Non-pigmented ciliary epithelial cell (primary cell): ENCODE measurements around the gene CNOT3.
A peak's percentile ranks its signal among the peaks of the same experiment; 100 is the strongest.
"Not testable (repeated sequence)": the region's sequence is repeated elsewhere in the genome, so short reads cannot be mapped to it uniquely, and the experiment has no call there.

ENCODE experiments used
- DNase-seq: peaks from one replicate; pipeline ENCODE4 v3.0.0-alpha.2; 2010; ENCODE audit warnings: low read depth

The CNOT3 gene

DNA sequence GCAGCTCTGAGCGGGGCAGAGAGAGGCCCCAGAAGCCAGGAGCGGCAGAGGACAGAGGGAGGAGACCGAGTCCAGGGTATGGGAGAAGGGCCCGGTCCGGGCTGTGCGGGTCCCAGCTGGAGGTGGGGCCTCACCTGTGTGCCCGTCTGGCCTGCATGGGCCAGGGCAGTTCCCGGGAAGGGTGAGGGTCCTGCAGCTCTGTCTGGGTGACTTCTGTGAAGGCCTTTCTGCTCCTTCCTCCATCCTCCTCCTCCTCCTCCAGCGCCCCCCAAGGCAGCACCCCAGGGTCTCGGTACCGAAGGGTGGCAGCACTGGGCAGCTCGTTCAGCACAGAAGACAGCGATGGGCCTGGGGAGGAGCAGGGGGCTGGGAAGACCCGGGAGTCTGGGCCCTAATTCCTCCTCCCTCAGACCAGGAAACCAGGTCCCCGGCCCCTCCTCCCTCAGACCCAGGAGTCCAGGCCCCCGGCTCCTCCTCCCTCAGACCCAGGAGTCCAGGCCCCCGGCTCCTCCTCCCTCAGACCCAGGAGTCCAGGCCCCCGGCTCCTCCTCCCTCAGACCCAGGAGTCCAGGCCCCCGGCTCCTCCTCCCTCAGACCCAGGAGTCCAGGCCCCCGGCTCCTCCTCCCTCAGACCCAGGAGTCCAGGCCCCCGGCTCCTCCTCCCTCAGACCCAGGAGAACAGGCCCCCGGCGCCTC is 34.3 kb downstream of the CNOT3 start:
- not testable (repeated sequence) for DNase-seq

DNA sequence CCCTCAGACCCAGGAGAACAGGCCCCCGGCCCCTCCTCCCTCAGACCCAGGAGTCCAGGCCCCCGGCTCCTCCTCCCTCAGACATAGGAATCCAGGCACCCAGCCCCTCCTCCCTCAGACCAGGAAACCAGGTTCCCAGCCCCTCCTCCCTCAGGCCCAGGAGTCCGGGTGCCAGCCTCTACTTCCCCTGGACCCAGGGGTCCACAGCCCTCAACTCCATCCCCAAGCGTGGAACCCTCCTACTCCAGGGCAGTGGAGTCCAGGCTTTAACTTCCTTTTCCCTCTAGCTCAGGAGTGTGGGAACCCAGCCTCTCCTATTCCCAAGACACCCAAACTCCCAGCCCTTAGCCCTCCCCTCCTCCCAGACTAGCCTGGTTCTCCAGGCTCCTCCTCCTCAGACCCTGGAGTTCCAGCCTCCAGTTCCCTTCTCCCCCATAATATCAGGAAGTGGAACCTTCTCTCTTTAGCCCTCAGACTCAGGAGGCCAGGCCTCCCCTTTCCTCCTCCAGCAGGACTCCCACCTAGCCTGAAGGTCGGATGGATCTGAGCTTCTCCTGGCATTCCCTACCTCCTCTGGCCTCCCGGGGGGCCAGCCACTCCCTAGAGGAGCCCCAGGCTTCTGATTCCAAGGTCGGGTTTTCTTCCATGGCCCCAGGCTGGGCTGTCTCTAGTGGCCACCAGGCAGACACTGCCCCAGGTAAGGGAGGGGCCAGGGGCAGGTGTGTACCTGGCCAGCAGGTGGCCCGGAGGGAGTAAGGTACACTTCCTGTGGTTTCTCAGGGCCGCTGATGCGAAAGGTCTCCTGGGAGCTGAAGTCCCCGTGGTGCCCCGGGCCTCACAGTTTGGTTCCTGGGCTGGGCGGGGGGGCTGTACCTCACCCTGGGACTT is 35.2 kb downstream of the CNOT3 start, which contains the start of gene TMC4:
TSS of gene TMC4 (minus strand) at position 690 of the 888 bp plus-strand sequence. CDS start at position 647, 43 bp downstream.
- DNase-seq: no peak

DNA sequence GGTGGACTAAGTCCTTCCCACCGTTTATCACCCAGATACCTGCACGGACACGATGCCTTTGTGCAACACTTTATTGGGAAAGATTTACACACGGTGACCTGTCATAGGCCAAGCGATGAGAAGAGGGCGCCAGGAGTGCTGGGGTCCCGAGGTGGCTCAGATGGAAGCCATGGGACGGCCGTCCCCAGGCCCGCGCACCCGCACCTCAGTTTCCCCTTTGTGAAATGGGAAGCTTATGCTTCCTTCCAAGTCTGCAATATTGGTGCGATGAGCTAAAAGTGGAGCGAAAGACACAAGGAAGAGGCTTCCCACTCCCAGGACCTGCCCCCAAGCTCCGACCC is 35.8 kb downstream of the CNOT3 start:
- no peak for DNase-seq

DNA sequence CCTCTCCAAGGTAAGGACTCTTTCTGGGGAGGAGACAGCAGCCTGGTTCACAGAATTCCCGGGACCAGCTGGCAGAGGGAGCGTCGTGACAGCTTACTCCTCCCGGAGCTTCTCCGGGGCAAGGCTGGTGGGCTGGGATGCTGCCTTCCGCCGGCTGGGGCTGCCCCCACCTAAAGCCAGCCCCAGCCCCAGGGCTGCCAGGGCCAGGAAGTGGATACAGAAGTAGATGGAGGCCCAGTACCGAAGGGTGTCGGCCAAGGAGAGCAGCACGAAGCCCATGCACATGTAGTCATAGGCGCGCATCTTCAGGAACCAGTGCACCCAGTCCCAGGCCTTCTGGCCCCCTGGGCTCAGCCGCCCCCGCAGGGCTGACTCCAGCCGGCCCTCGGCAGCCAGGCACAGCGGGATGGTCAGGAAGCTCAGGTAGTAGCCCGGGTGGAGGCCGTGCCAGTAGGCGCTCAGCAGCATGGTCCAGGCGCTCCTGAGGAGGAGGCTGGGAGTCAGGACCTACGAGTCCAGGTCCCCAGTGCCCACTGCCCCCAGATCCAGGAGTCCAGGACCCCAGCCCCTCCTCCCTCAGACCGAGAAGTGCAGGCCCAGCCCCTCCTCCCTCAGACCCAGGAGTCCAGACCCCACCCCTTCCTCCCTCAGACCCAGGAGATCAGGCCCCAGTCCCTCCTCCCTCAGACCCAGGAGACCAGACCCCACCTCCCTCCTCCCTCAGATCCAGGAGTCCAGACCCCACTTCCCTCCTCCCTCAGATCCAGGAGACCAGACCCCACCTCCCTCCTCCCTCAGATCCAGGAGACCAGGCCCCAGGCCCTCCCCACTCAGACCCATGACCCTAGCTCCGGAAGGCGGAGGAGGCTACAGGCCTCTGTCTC is 36.6 kb downstream of the CNOT3 start:
- DNase-seq: no peak

DNA sequence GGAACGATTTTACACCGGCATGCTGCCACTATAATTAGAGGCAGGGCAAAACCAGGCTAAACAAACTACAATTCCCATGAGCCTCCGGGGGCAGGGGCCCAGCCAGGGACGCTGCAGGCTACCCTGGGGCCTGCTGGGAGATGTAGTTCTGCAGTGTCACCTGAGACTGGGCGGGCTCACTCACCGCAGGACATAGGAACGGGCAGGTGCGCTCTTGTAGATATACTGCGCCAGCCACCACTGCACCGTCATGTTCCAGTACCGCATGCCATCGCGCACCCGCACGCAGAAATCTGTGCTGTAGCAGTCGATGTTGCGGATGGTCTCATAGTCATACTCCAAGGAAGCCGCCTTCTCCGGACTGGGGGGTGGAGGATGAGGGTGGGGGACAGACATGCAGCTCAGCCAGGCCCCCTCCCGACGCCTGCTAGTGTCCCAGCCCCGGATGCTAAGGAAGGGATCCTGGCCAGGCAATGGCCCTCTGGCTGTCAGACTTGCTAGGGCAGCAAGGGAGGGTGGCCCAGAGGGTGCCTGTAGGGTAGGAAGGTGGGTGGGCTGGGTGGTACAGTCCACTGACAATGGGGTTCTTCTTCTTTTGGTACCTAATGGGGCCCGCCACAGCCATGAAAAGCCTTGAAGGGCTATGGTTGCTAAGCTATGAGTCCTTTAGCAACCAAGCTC is 41.2 kb downstream of the CNOT3 start:
- DNase-seq: no peak

DNA sequence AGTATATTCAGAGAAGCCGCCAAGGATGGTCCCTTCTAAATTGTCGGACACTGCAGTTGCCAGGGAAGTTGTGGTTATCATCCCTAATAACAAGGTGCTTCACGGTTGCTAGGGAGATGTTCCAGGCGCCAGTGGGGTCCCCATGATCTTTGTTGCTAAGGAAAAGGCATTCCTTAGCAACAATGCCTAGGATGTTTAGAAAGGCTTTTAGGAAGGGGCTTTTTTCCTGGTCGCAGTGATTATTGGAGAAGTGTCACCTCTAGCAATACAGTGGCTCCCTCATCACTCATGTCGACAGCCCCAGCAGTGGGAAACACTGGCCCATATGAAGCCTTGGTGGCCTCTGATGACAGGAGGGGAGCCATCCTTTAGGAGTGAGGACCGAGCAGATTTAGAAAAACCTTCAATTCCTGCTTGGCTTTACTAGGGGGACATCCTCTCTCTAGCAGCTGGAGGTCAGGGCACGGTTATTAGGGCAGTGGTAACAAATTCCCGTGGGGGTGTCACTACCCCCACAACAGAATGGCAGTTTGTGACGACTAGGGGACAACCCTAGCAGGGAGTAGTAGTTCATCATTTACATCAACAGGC is 41.8 kb downstream of the CNOT3 start:
- no peak for DNase-seq

DNA sequence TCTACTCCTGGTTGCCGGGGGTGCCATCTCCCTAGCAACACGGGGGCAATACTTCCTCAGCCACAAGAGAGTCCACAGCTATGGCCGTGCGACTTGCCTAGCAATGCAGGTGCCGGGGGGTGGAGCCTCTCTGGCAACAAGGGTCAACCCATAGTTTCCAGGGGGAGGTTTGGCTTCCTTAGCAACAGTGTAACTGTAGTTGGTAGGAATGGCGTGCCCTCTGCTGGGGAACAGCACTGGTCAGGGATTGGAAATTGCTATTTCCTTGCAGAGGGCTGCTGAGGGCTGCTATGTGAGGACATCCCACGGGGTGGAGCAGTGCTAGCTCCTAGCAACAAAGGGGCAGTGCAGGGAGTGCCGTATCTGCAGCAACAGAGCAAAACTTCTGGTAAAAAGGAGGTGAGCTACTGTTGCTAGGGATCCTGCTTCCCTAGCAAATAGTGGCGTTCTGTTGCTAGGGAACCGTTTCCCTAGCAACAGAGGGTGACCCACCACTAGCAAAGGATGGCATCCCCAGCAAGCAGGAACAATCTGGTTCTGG is 42.4 kb downstream of the CNOT3 start:
- no peak for DNase-seq

DNA sequence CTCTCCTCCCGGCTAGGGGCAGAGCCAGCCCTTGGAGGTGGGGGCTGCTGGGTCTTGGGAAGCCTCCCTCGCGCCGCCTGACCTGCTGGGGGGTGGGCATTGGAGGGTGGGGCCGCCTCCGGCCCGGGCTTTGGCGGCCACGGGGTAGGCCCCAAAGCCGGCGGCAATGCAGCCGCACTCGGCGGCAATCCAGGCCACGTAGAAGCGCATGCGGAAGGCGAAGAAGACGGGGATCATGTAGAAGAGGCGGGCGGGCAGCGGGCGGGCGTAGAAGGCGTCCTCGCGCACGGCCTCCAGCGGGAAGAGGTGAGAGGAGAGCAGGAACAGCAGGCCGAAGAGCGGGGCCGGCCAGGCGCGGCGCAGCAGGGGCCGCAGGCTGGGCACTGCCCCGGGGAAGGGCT is 43.1 kb downstream of the CNOT3 start:
- DNase-seq: no peak

DNA sequence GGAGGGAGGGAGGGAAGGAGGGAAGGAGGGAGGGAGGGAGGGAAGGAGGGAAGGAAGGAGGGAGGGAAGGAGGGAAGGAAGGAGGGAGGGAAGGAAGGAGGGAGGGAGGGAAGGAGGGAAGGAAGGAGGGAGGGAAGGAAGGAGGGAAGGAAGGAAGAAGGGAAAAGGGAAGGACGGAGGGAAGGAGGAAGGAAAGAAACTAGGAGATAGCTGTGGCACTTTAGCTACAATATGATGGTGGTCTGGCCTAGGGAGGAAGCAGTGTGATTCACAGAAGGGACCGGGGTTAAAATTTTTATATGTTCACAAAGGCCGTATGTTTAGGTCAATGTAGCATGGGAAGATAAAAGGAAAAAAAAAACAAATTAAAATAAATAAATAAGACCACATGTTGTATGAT is 44.3 kb downstream of the CNOT3 start:
- DNase-seq: not testable (repeated sequence)

DNA sequence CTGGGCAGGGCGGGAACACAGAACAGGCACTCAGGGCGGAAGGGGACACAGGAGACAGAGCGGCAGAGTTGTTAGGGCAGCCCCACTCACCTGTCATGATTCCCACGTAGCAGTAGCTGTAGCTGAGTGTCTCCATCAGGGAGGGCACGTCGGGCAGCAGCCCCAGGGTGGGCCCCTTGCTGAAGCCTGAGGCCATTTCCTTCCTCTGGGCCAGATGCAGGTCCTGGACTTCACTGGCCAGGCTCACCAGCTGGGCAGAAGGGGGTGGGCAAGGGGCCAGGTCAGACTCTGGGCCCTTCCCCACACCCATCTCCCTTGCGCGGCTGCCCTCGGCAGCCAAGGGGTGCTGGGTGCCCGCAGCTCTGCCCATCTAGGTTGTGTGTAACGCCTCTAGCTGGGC is 45.9 kb downstream of the CNOT3 start:
- no peak for DNase-seq

DNA sequence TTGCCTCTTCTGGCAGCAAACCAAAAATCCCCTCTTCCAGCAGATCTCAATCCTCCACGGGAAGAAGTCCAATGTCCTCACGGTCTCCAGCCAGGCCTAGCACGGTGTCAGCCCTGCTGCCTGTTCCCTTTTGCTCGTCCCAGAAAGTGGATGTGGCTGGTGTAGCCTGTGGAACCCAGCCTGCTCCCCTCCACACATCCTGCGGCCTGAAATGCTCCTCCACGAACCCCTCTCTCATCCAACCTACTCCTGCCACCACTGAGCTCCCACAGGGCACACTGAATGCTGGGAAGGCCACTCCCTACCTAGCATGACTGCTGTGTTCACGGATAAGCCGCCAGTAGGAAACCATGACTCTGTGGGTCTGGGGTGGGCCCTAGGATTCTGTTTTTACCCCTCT is 48.8 kb downstream of the CNOT3 start:
- DNase-seq: no peak

DNA sequence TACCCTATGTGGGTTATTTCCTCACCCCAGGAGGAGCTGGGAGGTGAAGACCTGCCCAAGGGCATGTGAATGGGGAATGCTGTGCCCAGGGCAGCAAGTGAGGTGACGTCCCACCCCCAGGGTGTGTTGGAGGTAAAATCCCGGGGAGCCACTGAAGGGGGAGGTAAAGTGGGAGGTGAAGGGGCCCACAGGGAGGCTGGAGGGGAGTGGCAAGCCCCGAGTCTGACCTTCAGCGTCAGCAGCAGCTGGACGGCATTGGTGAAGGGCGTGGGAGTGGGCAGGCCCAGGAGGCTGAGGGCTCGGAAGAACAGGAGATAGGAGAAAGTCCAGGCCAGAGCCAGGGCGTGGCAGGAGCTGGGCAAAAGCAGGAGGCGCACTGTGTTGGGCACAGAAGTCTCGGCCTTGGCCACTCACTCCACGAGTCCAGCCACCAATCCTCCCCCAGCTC is 49.4 kb downstream of the CNOT3 start:
- no peak for DNase-seq

DNA sequence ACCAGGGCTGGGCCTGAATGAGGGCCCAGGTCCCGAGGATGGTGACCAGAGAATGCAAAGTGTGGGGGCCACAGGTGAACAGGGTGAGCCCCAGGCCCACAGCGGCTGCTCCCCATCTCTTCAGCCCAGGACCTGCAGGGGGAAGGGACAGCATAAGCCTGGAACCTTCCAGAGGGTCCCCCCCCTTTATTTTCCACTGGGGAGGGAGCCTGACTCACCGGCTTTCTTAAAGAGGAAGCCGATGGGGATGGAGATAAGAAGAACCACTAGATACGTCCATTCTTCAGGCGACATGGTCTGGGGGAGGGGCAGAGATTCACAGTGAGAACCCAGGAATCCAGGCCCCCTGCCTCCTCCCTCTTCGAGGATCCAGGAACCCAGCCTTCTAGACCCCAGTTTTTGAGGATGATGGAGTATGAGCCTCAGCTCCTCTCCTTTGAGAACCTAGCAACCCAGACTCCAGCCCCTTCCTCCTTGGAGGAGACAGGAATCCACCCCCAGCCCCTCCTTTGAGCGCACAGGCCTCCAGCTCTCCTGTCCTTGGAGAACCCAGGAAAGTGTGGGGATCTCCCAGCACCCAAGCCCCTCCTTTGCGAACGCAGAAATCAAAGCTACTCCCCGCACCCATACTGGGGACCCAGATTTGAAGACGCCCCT is 50.8 kb downstream of the CNOT3 start:
- no peak for DNase-seq

DNA sequence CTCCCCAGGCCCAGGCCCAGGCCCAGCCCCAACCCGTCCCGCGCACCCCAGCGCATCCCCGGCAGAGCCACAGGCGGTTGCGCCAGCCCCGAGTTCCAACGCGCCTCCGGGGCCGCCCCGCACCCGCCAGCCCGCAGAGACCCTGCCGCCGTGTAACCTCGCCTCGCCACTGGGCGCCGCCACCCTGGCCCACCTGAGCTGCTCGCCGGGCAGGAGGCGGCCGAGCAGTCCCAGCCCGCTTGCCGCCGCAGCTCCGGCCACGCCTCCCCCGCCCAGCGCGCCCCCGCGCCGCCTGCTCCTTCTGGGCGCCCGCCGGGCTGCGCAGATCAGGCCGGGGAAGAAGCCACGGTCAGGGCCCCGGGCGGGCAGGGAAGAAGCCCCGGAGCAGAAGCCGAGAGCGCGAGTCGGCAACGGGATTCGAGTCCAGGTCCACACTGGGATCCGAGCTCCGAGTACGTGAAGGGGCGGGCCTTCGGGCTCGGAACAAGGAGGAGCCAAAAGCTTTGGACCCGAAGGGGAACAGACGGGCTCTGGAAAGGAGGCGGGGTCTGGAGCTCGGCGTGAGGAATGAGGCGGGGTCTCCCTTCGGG is 51.7 kb downstream of the CNOT3 start, which contains the start of gene MBOAT7:
TSS of gene MBOAT7 (minus strand) at position 436 of the 590 bp plus-strand sequence. CDS start 1,072 bp downstream, outside the sequence.
- no peak for DNase-seq

DNA sequence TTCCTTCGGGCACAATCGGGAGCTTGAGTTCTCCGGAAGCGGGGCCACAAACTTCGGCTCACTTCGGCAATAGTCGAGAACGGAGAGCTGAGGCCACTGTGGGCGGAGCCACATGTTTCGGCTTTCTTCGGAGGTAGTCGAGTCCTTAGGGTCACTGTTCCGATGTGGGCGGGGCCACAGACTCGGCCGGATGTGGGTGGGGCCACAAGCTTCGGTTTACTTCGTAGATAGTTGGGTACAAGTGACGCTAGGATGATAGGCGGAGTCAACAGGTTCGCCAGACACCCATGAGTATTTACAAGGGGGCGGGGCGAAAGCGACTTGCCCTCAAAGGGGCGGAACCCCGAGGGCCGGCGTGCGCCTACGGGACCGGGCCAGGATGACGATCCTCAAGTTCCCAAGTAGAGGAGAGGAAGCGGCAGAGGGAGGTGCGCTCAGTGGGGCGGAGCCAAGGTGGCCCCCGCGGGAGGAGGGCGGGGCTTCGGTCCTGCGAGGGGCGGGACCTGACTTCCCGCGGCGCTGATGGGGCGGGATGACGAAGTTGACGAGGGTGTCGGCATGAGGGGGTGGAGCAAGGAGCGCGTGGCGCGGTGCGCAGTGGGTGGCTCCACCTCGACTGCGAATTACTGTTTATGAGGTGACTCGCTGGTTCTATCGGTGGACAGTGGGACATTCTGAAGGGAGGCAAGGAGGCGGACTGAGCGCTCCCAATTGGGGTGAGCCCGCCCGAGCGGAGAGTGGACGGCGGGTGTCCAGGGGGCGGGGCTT is 52.4 kb downstream of the CNOT3 start:
- DNase-seq: peak; percentile 100

DNA sequence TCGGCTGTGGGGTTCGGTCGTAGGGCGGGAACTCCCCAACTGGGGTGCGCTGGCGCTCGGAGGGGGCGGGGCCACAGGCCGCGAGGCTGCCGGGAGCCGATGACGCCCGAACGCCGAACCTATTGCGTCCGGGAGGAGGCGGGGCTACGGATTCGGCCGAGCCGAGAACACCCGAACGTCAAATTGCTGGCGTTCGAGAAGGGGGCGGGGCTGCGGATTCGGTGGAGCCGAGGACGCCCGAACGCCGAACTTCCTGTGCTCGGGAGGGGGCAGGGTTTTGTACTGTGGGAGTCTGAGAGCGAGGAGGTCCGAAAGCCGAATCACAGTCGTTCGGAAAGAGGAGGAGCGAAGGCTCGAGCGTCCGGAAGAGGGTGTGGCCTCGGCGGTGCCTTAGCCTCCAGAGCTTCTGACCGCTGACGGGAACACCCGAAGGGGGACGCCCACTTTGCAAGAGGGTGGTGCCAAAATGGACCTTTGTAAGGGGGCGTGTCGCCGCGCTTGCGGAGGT is 53.0 kb downstream of the CNOT3 start:
- peak; percentile 98 for DNase-seq

DNA sequence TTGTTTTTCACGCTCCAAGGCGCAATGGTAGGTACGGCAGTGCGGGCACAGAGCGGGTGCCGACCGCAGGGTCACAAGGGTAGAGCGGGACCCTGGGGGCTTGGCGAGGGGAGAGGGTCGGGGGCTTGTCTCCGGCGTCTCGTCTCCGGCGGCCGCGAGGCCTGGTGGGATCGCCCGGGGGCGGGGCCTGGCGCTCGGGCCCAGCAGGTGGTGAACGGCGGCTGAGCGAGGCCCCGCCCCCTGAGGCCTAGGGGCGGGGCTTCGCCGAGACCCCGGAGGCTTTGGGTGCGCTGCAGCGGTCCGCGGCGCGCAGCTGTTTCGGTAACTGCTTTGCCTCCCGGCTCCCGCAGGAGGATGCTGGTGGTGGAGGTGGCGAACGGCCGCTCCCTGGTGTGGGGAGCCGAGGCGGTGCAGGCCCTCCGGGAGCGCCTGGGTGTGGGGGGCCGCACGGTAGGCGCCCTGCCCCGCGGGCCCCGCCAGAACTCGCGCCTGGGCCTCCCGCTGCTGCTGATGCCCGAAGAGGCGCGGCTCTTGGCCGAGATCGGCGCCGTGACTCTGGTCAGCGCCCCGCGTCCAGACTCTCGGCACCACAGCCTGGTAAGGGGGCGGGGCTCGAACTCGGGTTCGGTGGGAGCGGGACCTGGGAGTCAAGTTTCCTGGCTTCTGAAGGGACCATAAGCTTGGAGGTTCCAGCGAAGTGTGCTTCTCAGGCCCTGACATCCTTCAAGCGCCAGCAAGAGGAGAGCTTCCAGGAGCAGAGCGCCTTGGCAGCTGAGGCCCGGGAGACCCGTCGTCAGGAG is 53.6 kb downstream of the CNOT3 start, which contains the start of gene TSEN34:
TSS of gene TSEN34 (plus strand) at position 298 of the 800 bp plus-strand sequence. CDS start at position 355, 57 bp downstream.
- no peak for DNase-seq
